Breast epithelium (tissue), 3 donors: ENCODE results near the gene SEPTIN11.

Experiments used
- POLR2A ChIP-seq: fragments of 450-650 bp; IDR thresholded peaks from one replicate; pipeline ENCODE4 v1.6.1; 2016; ENCODE audit warnings: antibody characterized with exemption, mild to moderate bottlenecking, moderate library complexity
- POLR2AphosphoS5 ChIP-seq, 3 donors: sonication (generic); formaldehyde crosslinking; IDR thresholded peaks; one replicate each; pipeline ENCODE4 v1.6.1; 2017; ENCODE audit warnings: antibody characterized with exemption in 3 of 3
- TF ChIP-seq, protein P1 (sequence below), 3 donors: fragments of 450-650 bp; IDR thresholded peaks; one replicate each; pipeline ENCODE4 v1.5.1; 2016 to 2017; ENCODE audit warnings: antibody characterized with exemption in 3 of 3, mild to moderate bottlenecking in 3 of 3, moderate library complexity in 3 of 3

DNA sequence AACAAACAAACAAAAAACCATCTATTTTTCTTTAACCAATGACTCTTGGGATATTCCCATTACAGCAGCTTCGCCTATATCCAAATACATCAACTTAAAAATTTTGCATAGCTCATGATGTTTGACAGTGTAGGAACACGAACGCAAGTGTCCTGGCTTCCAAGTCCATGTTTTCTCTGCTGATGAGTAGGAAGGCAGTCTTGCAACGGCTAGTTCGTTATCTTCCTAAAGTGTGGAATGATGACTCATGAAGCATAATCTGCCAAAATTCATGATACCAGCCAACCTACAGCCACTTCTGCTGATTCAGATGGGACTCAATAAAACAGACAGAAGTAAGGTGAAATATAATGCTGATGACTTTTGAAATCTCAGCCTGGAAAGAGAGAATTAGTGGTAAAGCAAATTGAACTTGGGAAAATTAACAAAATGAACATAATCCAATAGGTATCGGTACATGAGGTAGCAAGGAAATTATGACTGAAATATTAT, 6.4 kb upstream of the SEPTIN11 start:
- TF ChIP-seq, protein P1, sequence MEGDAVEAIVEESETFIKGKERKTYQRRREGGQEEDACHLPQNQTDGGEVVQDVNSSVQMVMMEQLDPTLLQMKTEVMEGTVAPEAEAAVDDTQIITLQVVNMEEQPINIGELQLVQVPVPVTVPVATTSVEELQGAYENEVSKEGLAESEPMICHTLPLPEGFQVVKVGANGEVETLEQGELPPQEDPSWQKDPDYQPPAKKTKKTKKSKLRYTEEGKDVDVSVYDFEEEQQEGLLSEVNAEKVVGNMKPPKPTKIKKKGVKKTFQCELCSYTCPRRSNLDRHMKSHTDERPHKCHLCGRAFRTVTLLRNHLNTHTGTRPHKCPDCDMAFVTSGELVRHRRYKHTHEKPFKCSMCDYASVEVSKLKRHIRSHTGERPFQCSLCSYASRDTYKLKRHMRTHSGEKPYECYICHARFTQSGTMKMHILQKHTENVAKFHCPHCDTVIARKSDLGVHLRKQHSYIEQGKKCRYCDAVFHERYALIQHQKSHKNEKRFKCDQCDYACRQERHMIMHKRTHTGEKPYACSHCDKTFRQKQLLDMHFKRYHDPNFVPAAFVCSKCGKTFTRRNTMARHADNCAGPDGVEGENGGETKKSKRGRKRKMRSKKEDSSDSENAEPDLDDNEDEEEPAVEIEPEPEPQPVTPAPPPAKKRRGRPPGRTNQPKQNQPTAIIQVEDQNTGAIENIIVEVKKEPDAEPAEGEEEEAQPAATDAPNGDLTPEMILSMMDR (IDR thresholded peaks at IDR 0.05), result no peak
- no peak for TF ChIP-seq POLR2A
- TF ChIP-seq POLR2AphosphoS5 (IDR thresholded peaks at IDR 0.05), result no peak
